NCI-H146 (cell line): ENCODE data around the gene IDUA.

Experiments
- DNase-seq: peaks from one replicate; lab custom pipeline; 2025; lab: John Stamatoyannopoulos, UW

The IDUA gene

GRCh38 chr4:956531-957230 lies 30.2 kb upstream of the IDUA start:
- DNase-seq = no peak

- DNase-seq = no peak
Observed at GRCh38 chr4:957231-957580, 29.6 kb upstream of the IDUA start.

- no peak for DNase-seq
Observed at GRCh38 chr4:957581-958313, 29.1 kb upstream of the IDUA start.

- no peak for DNase-seq
Observed at GRCh38 chr4:958314-958665, 28.6 kb upstream of the IDUA start.

GRCh38 chr4:958696-959337 lies 28.0 kb upstream of the IDUA start:
- no peak for DNase-seq

- DNase-seq = no peak
Observed at GRCh38 chr4:959338-960139, 27.3 kb upstream of the IDUA start.

- no peak for DNase-seq
Observed at GRCh38 chr4:960140-960635, 26.7 kb upstream of the IDUA start.

GRCh38 chr4:960636-961350 lies 26.1 kb upstream of the IDUA start:
- no peak for DNase-seq

GRCh38 chr4:961351-962230 lies 25.3 kb upstream of the IDUA start:
- peak; percentile 41 for DNase-seq

GRCh38 chr4:962231-963208 lies 24.3 kb upstream of the IDUA start:
- peak; percentile 60 for DNase-seq

- no peak for DNase-seq
Observed at GRCh38 chr4:963276-964225, 23.3 kb upstream of the IDUA start.

- no peak for DNase-seq
Observed at GRCh38 chr4:964346-965025, 22.4 kb upstream of the IDUA start.

GRCh38 chr4:965048-965765 lies 21.6 kb upstream of the IDUA start:
- no peak for DNase-seq

- no peak for DNase-seq
Observed at GRCh38 chr4:965766-966134, 21.1 kb upstream of the IDUA start.

GRCh38 chr4:966266-967112 lies 20.4 kb upstream of the IDUA start:
- no peak for DNase-seq
